Gastrocnemius medialis (tissue), 4 donors: ENCODE data around the gene FEN1. TPM values are rescaled to one million over a fixed set of nuclear protein-coding genes. Genes with fewer than 3 reads are reported as not detected.

Experiments used
- ATAC-seq, 2 donors: fragments of 150-250 bp; one replicate each; pipeline ENCODE4 v1.9.1; 2016
- DNase-seq, 2 donors: peaks; one replicate each; pipeline ENCODE4 v3.0.0-alpha.2; 2019
- H3K27ac ChIP-seq, 4 donors: fragments of 200-600 bp; sonication (generic); 1 replicate in 1 of 4; 2 replicates in 3 of 4; pipeline ENCODE4 v1.5.1; 2016 to 2018; ENCODE audit warnings: mild to moderate bottlenecking in 2 of 4, moderate library complexity in 1 of 4
- H3K27me3 ChIP-seq, 3 donors: fragments of 200-600 bp; sonication (generic) in 2 of 3; 1 replicate in 1 of 3; 2 replicates in 2 of 3; pipeline versions ENCODE4 v1.5.1 to v1.6.0; 2016 to 2019; ENCODE audit warnings: mild to moderate bottlenecking in 1 of 3, moderate library complexity in 1 of 3
- H3K36me3 ChIP-seq, 2 donors: fragments of 200-600 bp; sonication (generic) in 1 of 2; one replicate each; pipeline ENCODE4 v1.5.1; 2017 to 2018
- H3K4me1 ChIP-seq, 2 donors: fragments of 200-600 bp; sonication (generic) in 1 of 2; one replicate each; pipeline ENCODE4 v1.5.1; 2016 to 2017; ENCODE audit warnings: mild to moderate bottlenecking in 2 of 2
- H3K4me3 ChIP-seq, 4 donors: fragments of 200-600 bp; sonication (generic) in 3 of 4; 1 replicate in 1 of 4; 2 replicates in 3 of 4; pipeline ENCODE4 v1.5.1; 2016 to 2019; ENCODE audit warnings: mild to moderate bottlenecking in 2 of 4
- H3K9me3 ChIP-seq, 3 donors: fragments of 200-600 bp; sonication (generic) in 2 of 3; 1 replicate in 1 of 3; 2 replicates in 2 of 3; pipeline ENCODE4 v1.5.1; 2016 to 2019
- POLR2A ChIP-seq, 2 donors: fragments of 450-650 bp; IDR thresholded peaks; one replicate each; pipeline ENCODE4 v1.6.1; 2017; ENCODE audit warnings: antibody characterized with exemption in 2 of 2, mild to moderate bottlenecking in 2 of 2, moderate library complexity in 2 of 2
- in situ Hi-C, 4 donors: fragments of 200-750 bp; cut with MboI; loops; one replicate each; pipeline versions ENCODE4 v1.15.0 to v1.8.0; 2017; ENCODE audit warnings: low sequenced_read_pairs in 4 of 4
- intact Hi-C: fragments of 100-400 bp; cut with DNase I; formaldehyde crosslinking; loops from one replicate; pipeline ENCODE4 v1.15.1; 2023; ENCODE audit warnings: low total_unique reads
- total RNA-seq, 4 donors: library from RNA; depleted of rRNA; stranded (reverse); fragments of >200 nt; gene quantifications; one replicate each; pipeline versions ENCODE4 v1.1.0 to v1.2.3, GENCODE V29; 2016
- TF ChIP-seq, protein P1 (sequence below), 5 experiments: fragments of 450-650 bp in 3 of 5; fragments of 200-600 bp in 2 of 5; sonication (generic) in 2 of 5; IDR thresholded peaks in 4 of 5; conservative IDR thresholded peaks in 1 of 5; 1 replicate in 4 of 5; 2 replicates in 1 of 5; pipeline ENCODE4 v1.5.1; 2016 to 2019; ENCODE audit warnings: antibody characterized with exemption in 5 of 5, mild to moderate bottlenecking in 3 of 5, moderate library complexity in 3 of 5

The FEN1 gene
- total RNA-seq, 4 donors from 2014 or later, result 7.4 to 15.7 (median 9.5) TPM

GRCh38 chr11:61838921-61839320, 46.2 kb downstream of the FEN1 start:
- peaks cover 7 to 10% of the 10 kb centered on the region in 2 donors for H3K4me1 ChIP-seq
- no peaks in the 10 kb centered on the region for H3K36me3 ChIP-seq
- H3K9me3 ChIP-seq, result no peaks in the 10 kb centered on the region
- H3K27ac ChIP-seq, result no peak overlapping the region
- in situ Hi-C loops (no loop called here), intact Hi-C loops (no loop called here)
- no peak for TF ChIP-seq POLR2A (IDR thresholded peaks at IDR 0.05)
- TF ChIP-seq, protein P1, sequence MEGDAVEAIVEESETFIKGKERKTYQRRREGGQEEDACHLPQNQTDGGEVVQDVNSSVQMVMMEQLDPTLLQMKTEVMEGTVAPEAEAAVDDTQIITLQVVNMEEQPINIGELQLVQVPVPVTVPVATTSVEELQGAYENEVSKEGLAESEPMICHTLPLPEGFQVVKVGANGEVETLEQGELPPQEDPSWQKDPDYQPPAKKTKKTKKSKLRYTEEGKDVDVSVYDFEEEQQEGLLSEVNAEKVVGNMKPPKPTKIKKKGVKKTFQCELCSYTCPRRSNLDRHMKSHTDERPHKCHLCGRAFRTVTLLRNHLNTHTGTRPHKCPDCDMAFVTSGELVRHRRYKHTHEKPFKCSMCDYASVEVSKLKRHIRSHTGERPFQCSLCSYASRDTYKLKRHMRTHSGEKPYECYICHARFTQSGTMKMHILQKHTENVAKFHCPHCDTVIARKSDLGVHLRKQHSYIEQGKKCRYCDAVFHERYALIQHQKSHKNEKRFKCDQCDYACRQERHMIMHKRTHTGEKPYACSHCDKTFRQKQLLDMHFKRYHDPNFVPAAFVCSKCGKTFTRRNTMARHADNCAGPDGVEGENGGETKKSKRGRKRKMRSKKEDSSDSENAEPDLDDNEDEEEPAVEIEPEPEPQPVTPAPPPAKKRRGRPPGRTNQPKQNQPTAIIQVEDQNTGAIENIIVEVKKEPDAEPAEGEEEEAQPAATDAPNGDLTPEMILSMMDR (IDR thresholded peaks at IDR 0.05 in 4 of 5, conservative IDR thresholded peaks at IDR 0.05 in 1 of 5), result no peak
- ATAC-seq (no peak), DNase-seq (no peak)
- H3K4me3 ChIP-seq, result no peak overlapping the region
- H3K27me3 ChIP-seq, result no peaks in the 10 kb centered on the region

GRCh38 chr11:61839742-61840141, 47.0 kb downstream of the FEN1 start:
- H3K9me3 ChIP-seq, result no peaks in the 10 kb centered on the region
- H3K27ac ChIP-seq, result no peak overlapping the region
- no peak for DNase-seq
- no peak for TF ChIP-seq POLR2A (IDR thresholded peaks at IDR 0.05)
- no peak overlapping the region for H3K4me3 ChIP-seq
- H3K27me3 ChIP-seq, result no peaks in the 10 kb centered on the region
- peaks cover 1 to 10% of the 10 kb centered on the region in 2 donors for H3K4me1 ChIP-seq
- intact Hi-C loops (no loop called here), in situ Hi-C loops (no loop called here)
- H3K36me3 ChIP-seq, result no peaks in the 10 kb centered on the region
- no peak for ATAC-seq

- no peak overlapping the region for H3K27ac ChIP-seq
- H3K9me3 ChIP-seq, result no peaks in the 10 kb centered on the region
- H3K4me3 ChIP-seq, result no peak overlapping the region
- ATAC-seq (no peak), DNase-seq (no peak)
- H3K4me1 ChIP-seq, result peaks cover 0 to 7% of the 10 kb centered on the region in 2 donors
- H3K27me3 ChIP-seq, result no peaks in the 10 kb centered on the region
- intact Hi-C loops, result no loop called here
- TF ChIP-seq POLR2A (IDR thresholded peaks at IDR 0.05), result no peak
- TF ChIP-seq, protein P1 (IDR thresholded peaks at IDR 0.05 in 4 of 5, conservative IDR thresholded peaks at IDR 0.05 in 1 of 5), result no peak
- in situ Hi-C loops, result no loop called here
- no peaks in the 10 kb centered on the region for H3K36me3 ChIP-seq
Observed at GRCh38 chr11:61840371-61840770, 47.7 kb downstream of the FEN1 start.

DNA sequence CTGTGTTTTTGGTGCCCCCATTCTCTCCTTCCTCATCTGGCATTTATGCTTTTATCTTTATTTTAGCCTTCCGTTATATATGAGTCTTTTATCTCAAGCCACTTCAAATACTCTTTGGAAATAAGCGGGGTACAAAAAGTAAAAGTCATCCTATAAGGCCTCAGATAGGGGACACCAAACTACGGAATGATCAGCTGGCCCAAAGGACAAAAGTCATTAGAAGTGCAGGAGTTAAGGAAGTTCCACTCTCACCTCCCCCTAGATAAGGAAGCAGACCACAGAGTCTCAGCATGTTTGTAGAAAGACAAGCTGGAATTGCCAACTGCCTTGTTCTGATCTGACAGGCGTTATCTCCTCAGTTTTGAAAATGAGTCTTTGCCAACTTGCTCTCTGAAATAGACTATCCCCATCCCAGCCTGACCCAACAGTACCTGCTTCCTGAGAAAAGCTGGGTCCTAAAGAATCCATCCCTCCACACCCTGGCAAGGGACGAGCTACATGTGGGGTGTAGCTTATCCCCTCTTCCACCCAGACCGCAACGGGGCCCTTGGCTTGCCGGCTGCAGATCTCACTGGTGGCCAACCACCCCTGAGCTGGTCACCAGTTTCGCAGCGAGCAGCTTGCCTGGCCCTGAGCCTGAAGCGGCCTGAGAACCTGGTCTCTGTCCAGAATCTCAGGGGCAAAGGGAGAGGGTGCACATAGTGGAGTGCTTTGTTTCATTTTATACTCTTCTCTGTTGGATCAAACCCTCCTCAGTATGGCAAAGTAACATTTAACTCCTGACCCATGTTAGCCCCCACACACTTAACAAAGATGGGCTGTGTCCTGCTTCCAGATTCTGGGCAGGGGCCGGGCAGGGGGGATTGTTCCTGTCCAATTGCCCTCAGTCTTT, 49.2 kb downstream of the FEN1 start:
- in situ Hi-C loops, result no loop called here
- DNase-seq, result no peak
- Histone ChIP-seq H3K36me3 (no peaks in the 10 kb centered on the region), H3K9me3 (no peaks in the 10 kb centered on the region), H3K27ac (no peak overlapping the region), H3K27me3 (no peaks in the 10 kb centered on the region), H3K4me1 (no peaks in the 10 kb centered on the region), H3K4me3 (no peak overlapping the region)
- intact Hi-C loops, result no loop called here
- TF ChIP-seq, protein P1 (IDR thresholded peaks at IDR 0.05 in 4 of 5, conservative IDR thresholded peaks at IDR 0.05 in 1 of 5), result no peak
- no peak for TF ChIP-seq POLR2A (IDR thresholded peaks at IDR 0.05)
- no peak for ATAC-seq

GRCh38 chr11:61842528-61842820, 49.8 kb downstream of the FEN1 start:
- intact Hi-C loops (no loop called here), in situ Hi-C loops (no loop called here)
- Histone ChIP-seq H3K4me3 (no peak overlapping the region), H3K9me3 (no peaks in the 10 kb centered on the region), H3K27ac (no peak overlapping the region), H3K27me3 (no peaks in the 10 kb centered on the region), H3K4me1 (no peaks in the 10 kb centered on the region), H3K36me3 (no peaks in the 10 kb centered on the region)
- DNase-seq, result no peak
- no peak for ATAC-seq
- no peak for TF ChIP-seq POLR2A (IDR thresholded peaks at IDR 0.05)
- TF ChIP-seq, protein P1 (IDR thresholded peaks at IDR 0.05 in 4 of 5, conservative IDR thresholded peaks at IDR 0.05 in 1 of 5), result no peak
